Osteocyte (in vitro differentiated cells): ENCODE measurements around the gene DNAJC30. TPM values are rescaled to one million over a fixed set of nuclear protein-coding genes. Genes with fewer than 3 reads are reported as not detected.
A peak's percentile ranks its signal among the peaks of the same experiment; 100 is the strongest.

Source experiments
- DNase-seq: peaks from one replicate; pipeline ENCODE4 v3.0.0; 2021; ENCODE audit warnings: mixed read lengths; ENCODE audit not compliant: unreplicated experiment; ENCODE audit errors: extremely low spot score
- H3K27ac Mint-ChIP-seq: one replicate; pipeline ENCODE4 v1.8.0; 2021; ENCODE audit warnings: mild to moderate bottlenecking, mixed read lengths; ENCODE audit not compliant: unreplicated experiment
- H3K27me3 Mint-ChIP-seq: one replicate; pipeline ENCODE4 v1.8.0; 2021; ENCODE audit warnings: mixed read lengths; ENCODE audit not compliant: unreplicated experiment
- H3K36me3 Mint-ChIP-seq: one replicate; pipeline ENCODE4 v1.8.0; 2021; ENCODE audit warnings: mixed read lengths; ENCODE audit not compliant: unreplicated experiment
- H3K4me1 Mint-ChIP-seq: one replicate; pipeline ENCODE4 v1.8.0; 2021; ENCODE audit warnings: mixed read lengths; ENCODE audit not compliant: unreplicated experiment
- H3K4me3 Mint-ChIP-seq: one replicate; pipeline ENCODE4 v1.8.0; 2021; ENCODE audit warnings: mild to moderate bottlenecking, moderate library complexity, mixed read lengths; ENCODE audit not compliant: unreplicated experiment
- H3K9me3 Mint-ChIP-seq: one replicate; pipeline ENCODE4 v1.8.0; 2021; ENCODE audit warnings: mixed read lengths; ENCODE audit not compliant: unreplicated experiment
- CTCF ChIP-seq: fragments of 200-600 bp; sonication (generic); IDR thresholded peaks from 2 replicates; pipeline ENCODE4 v1.5.0; 2021; ENCODE audit warnings: antibody characterized with exemption, mild to moderate bottlenecking, moderate library complexity
- total RNA-seq: library from RNA; stranded (reverse); gene quantifications from 2 replicates; pipeline ENCODE4 v1.2.1, GENCODE V29; 2021

Gene DNAJC30
- total RNA-seq, 1 donor from 2014 or later, result 14.5 TPM

DNA sequence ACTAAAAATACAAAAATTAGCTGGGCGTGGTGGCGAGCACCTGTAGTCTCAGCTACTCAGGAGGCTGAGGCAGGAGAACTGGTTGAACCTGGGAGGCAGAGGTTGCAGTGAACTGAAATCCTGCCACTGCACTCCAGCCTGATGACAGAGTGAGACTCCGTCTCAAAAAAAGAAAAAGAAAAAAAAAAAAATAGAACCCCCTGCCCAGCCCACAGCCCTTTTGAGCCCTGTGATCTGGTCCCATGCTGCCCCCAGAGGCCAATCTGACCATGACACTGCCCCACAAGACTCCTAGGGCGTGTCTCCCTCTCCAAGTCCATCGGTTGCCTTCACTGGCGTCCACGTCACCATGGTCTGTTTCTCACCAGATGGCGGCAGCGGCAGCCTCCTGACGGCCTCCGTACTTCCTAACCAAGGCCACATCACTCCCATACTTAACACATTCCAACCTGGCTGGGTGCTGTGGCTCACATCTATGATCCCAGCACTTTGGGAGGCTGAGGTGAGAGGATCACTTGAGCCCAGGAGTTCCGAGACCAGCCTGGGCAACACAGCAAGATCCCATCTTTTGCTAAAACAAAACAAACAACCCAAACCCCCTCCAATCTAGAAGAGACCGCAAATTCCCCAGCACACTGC, 18.2 kb upstream of the DNAJC30 start:
- H3K9me3 Mint-ChIP-seq, result no peaks in the 10 kb centered on the region
- no peak overlapping the region for H3K4me3 Mint-ChIP-seq
- no peaks in the 10 kb centered on the region for H3K27me3 Mint-ChIP-seq
- peaks cover 21% of the 10 kb centered on the region for H3K36me3 Mint-ChIP-seq
- no peak for DNase-seq
- peaks cover 23% of the 10 kb centered on the region for H3K4me1 Mint-ChIP-seq
- TF ChIP-seq CTCF, result peak; percentile 60
- no peak overlapping the region for H3K27ac Mint-ChIP-seq

DNA sequence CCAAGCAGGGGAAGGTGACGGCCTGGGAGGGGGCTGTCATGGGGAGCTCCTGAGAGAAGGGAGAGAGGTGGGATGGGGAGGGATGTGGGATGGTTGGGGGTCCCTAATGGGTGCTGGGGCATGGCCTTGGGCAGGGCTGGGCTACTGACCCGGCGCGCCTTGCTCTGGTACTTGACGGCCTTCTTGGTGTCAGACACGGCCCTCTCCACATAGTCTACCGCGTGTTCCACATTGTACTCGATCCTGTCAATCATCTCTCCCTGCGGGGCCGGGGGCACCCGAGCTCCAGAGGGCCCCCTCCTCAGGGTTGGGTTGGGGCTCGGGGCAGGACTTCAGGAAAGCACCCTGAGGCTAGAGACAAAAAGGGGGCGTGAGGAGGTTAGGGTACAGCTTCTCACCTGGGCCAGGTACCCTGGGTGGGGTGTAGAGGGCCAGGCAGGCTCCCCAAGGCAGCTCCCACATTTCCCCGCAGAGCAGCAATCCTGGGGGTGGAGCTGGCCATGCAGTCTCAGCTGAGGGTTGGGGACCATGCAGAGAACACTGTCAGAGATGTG, 17.4 kb upstream of the DNAJC30 start:
- no peaks in the 10 kb centered on the region for H3K9me3 Mint-ChIP-seq
- H3K27ac Mint-ChIP-seq, result no peak overlapping the region
- DNase-seq, result no peak
- peaks cover 24% of the 10 kb centered on the region for H3K36me3 Mint-ChIP-seq
- H3K4me1 Mint-ChIP-seq, result peaks cover 15% of the 10 kb centered on the region
- H3K4me3 Mint-ChIP-seq, result no peak overlapping the region
- TF ChIP-seq CTCF, result no peak
- no peaks in the 10 kb centered on the region for H3K27me3 Mint-ChIP-seq

- H3K36me3 Mint-ChIP-seq, result peaks cover 26% of the 10 kb centered on the region
These were observed 16.8 kb upstream of the DNAJC30 start for GRCh38 chr7:73700069-73700423.

DNA sequence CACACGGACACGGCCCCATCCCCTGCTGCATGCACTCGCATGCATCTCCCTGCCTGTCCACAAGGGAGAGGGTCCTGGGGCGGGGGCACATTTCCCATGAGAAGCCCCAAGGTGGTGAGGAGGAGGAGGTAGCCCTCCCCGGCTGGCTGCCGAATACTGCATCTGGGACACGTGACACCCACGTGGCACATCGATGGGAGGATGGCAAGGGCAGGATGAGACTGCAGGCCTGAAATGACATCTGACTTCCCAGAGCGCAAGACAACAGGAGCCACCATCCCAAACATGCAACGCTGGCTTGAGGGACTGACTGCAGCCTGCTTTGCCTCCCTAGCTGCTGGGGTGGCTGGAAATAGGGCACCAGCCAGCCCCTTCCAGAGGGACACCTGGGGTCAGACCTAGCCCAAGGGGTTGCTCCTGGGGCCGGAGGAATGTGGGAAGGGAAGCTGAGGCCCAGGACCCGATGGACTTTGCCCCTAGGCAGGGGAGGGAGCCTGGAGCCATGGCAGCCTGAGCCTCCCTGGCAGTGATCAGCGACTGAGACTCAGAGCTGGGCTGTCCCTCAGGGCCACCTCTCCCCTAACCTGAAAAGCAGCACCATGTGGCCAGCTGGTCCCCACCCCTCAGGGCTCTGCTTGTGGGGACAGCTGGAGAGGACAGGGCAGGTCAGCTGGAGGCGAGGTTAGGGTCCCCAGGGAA, 16.3 kb upstream of the DNAJC30 start:
- Mint-ChIP-seq H3K36me3 (peaks cover 30% of the 10 kb centered on the region), H3K27me3 (no peaks in the 10 kb centered on the region), H3K4me1 (peaks cover 3% of the 10 kb centered on the region), H3K4me3 (no peak overlapping the region), H3K9me3 (no peaks in the 10 kb centered on the region), H3K27ac (no peak overlapping the region)
- no peak for DNase-seq
- no peak for TF ChIP-seq CTCF

More at GRCh38 chr7:73700069-73700423, 16.8 kb upstream of the DNAJC30 start:
- Mint-ChIP-seq H3K27ac (no peak overlapping the region), H3K9me3 (no peaks in the 10 kb centered on the region), H3K4me1 (peaks cover 9% of the 10 kb centered on the region), H3K4me3 (no peak overlapping the region), H3K27me3 (no peaks in the 10 kb centered on the region)
- DNase-seq, result no peak
- TF ChIP-seq CTCF, result no peak

GRCh38 chr7:73698410-73698809, 15.2 kb upstream of the DNAJC30 start:
- Mint-ChIP-seq H3K27ac (no peak overlapping the region), H3K27me3 (no peaks in the 10 kb centered on the region), H3K9me3 (no peaks in the 10 kb centered on the region), H3K4me3 (no peak overlapping the region), H3K4me1 (no peaks in the 10 kb centered on the region), H3K36me3 (peaks cover 34% of the 10 kb centered on the region)
- DNase-seq, result no peak
- no peak for TF ChIP-seq CTCF
